ENCODE results near the gene AK1. TPM values are rescaled to one million over a fixed set of nuclear protein-coding genes. Genes with fewer than 3 reads are reported as not detected.

Gene AK1
- total and polyA plus RNA-seq, 2 of the 13 experiments (the other 11 are each of a cell fraction or from before 2014, with no cell fraction given): 19.1 to 32.8 TPM

DNA sequence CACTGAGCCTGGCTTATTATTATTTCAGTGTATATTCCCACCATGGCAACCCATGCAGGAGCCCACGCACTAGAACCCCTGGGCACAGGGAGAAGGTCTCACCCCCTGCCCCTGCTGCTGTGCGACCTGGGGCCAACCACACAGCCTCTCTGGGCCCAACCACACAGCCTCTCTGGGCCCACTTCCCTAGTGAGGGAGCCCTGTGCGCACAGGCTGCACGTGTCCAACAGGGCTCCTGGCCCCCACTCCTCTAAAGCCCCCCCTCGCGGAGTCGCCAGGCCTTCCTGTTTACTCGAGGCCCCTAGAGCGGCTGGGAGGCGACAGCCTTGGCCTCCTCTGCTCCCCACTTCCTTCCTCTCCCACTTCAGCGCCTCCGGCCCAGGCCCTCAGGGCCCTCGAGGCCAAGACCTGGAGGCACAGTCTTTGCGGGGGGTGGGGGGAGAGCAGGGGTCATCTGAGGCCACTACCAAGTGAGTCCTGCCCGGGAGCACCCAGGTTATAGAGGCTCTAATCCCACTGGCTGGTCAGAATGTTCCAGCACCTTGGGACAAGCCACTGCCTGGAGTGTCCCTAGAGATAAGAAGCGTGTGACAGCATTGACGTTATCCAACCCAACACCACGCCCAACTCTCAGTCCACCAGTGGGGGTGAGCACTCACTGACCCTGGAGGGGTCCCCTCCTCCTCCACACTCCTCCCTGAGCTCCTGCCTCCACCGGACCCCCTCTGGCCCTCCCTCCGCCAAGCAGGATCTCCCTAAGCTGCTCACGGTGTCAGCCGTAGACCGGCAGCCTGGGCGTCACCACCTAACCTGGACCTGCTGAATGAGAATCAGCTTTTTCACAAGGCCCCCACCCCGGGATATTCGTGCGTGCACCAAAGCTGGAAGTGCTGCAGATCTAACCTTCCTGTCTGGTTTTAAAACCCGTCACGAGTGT is 15.1 kb downstream of the AK1 start (continued):
- TF ChIP-seq, protein P1, sequence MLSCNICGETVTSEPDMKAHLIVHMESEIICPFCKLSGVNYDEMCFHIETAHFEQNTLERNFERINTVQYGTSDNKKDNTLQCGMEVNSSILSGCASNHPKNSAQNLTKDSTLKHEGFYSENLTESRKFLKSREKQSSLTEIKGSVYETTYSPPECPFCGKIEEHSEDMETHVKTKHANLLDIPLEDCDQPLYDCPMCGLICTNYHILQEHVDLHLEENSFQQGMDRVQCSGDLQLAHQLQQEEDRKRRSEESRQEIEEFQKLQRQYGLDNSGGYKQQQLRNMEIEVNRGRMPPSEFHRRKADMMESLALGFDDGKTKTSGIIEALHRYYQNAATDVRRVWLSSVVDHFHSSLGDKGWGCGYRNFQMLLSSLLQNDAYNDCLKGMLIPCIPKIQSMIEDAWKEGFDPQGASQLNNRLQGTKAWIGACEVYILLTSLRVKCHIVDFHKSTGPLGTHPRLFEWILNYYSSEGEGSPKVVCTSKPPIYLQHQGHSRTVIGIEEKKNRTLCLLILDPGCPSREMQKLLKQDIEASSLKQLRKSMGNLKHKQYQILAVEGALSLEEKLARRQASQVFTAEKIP (CRISPR knock-in tag; IDR thresholded peaks at IDR 0.05; ENCODE audit: borderline replicate concordance): no peak
- TF ChIP-seq, protein P2, sequence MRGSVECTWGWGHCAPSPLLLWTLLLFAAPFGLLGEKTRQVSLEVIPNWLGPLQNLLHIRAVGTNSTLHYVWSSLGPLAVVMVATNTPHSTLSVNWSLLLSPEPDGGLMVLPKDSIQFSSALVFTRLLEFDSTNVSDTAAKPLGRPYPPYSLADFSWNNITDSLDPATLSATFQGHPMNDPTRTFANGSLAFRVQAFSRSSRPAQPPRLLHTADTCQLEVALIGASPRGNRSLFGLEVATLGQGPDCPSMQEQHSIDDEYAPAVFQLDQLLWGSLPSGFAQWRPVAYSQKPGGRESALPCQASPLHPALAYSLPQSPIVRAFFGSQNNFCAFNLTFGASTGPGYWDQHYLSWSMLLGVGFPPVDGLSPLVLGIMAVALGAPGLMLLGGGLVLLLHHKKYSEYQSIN (CRISPR knock-in tag; IDR thresholded peaks at IDR 0.05; ENCODE audit: borderline replicate concordance): no peak
- TF ChIP-seq ATF1 (CRISPR knock-in tag; IDR thresholded peaks at IDR 0.05): no peak
- no peak for TF ChIP-seq NFYB (CRISPR knock-in tag; IDR thresholded peaks at IDR 0.05)
- TF ChIP-seq, protein P3, sequence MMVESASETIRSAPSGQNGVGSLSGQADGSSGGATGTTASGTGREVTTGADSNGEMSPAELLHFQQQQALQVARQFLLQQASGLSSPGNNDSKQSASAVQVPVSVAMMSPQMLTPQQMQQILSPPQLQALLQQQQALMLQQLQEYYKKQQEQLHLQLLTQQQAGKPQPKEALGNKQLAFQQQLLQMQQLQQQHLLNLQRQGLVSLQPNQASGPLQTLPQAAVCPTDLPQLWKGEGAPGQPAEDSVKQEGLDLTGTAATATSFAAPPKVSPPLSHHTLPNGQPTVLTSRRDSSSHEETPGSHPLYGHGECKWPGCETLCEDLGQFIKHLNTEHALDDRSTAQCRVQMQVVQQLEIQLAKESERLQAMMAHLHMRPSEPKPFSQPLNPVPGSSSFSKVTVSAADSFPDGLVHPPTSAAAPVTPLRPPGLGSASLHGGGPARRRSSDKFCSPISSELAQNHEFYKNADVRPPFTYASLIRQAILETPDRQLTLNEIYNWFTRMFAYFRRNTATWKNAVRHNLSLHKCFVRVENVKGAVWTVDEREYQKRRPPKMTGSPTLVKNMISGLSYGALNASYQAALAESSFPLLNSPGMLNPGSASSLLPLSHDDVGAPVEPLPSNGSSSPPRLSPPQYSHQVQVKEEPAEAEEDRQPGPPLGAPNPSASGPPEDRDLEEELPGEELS (CRISPR knock-in tag; IDR thresholded peaks at IDR 0.05): peak; percentile 55; the same call in 1 of the 2 replicates
- TF ChIP-seq ETV6 (CRISPR knock-in tag; conservative IDR thresholded peaks at IDR 0.05): no peak
- TF ChIP-seq, protein P4, sequence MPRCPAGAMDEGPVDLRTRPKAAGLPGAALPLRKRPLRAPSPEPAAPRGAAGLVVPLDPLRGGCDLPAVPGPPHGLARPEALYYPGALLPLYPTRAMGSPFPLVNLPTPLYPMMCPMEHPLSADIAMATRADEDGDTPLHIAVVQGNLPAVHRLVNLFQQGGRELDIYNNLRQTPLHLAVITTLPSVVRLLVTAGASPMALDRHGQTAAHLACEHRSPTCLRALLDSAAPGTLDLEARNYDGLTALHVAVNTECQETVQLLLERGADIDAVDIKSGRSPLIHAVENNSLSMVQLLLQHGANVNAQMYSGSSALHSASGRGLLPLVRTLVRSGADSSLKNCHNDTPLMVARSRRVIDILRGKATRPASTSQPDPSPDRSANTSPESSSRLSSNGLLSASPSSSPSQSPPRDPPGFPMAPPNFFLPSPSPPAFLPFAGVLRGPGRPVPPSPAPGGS (CRISPR knock-in tag; IDR thresholded peaks at IDR 0.05): 0 out of 2 replicates have a peak, but pooled peaks have one; percentile 53
- no peak for TF ChIP-seq FOSL2 (CRISPR knock-in tag; IDR thresholded peaks at IDR 0.05)
- TF ChIP-seq MTA1 (CRISPR knock-in tag; IDR thresholded peaks at IDR 0.05; ENCODE audit: borderline replicate concordance): no peak; the same call in 1 of the 2 replicates
- peak; percentile 67 for TF ChIP-seq ATF7-NPFF (CRISPR knock-in tag; IDR thresholded peaks at IDR 0.05; ENCODE audit: low read depth)
- no peak for TF ChIP-seq TCF12 (IDR thresholded peaks at IDR 0.05)
- no peak for TF ChIP-seq TCF12 (CRISPR knock-in tag; IDR thresholded peaks at IDR 0.05)
- TF ChIP-seq ZNF547 (CRISPR knock-in tag; IDR thresholded peaks at IDR 0.05): 0 out of 2 replicates have a peak, but pooled peaks have one; percentile 21
- no peak for TF ChIP-seq PHF5A (CRISPR knock-in tag; IDR thresholded peaks at IDR 0.05; ENCODE audit: low read depth, unreplicated experiment)
- TF ChIP-seq MYC (CRISPR knock-in tag; IDR thresholded peaks at IDR 0.05; ENCODE audit: borderline replicate concordance): peak; percentile 60; the same call in 1 of the 2 replicates
- peak; percentile 94 for TF ChIP-seq ZMYM3 (CRISPR knock-in tag; IDR thresholded peaks at IDR 0.05)
- TF ChIP-seq, protein P5, sequence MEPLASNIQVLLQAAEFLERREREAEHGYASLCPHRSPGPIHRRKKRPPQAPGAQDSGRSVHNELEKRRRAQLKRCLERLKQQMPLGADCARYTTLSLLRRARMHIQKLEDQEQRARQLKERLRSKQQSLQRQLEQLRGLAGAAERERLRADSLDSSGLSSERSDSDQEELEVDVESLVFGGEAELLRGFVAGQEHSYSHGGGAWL (CRISPR knock-in tag; IDR thresholded peaks at IDR 0.05): no peak
- no peak for TF ChIP-seq AKAP8 (CRISPR knock-in tag; IDR thresholded peaks at IDR 0.05)
- no peak; the same call in 1 of the 2 replicates for TF ChIP-seq BORCS8-MEF2B (CRISPR knock-in tag; IDR thresholded peaks at IDR 0.05)
- TF ChIP-seq KDM2A (CRISPR knock-in tag; IDR thresholded peaks at IDR 0.05; ENCODE audit: borderline replicate concordance, low read depth): no peak
- TF ChIP-seq, protein P6, sequence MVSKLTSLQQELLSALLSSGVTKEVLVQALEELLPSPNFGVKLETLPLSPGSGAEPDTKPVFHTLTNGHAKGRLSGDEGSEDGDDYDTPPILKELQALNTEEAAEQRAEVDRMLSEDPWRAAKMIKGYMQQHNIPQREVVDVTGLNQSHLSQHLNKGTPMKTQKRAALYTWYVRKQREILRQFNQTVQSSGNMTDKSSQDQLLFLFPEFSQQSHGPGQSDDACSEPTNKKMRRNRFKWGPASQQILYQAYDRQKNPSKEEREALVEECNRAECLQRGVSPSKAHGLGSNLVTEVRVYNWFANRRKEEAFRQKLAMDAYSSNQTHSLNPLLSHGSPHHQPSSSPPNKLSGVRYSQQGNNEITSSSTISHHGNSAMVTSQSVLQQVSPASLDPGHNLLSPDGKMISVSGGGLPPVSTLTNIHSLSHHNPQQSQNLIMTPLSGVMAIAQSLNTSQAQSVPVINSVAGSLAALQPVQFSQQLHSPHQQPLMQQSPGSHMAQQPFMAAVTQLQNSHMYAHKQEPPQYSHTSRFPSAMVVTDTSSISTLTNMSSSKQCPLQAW (CRISPR knock-in tag; IDR thresholded peaks at IDR 0.05): peak; percentile 40; the same call in 1 of the 2 replicates

All from HepG2 (cell line).